ENCODE measurements around the gene NLRP11.
"Not testable (repeated sequence)": the region's sequence is repeated elsewhere in the genome, so short reads cannot be mapped to it uniquely, and the experiment has no call there.

The NLRP11 gene

DNA sequence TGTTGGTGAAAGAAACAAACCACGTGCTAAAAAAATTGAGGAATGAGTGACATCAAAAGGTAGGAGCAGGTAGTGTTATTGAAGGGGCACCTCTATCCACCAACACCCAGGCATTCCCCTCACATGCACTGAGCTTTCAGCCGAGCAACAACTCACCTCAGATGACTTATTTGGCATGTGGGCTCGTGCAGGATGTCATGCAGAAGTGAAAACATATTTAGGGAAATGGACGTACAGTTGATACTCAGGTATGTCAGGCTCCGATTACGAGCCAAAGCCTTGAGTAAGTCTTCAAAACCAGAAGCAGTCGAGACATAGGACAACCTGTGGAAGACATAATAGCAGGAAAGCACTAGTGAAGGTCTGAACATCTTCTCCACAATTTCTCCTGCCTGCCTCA lies 30.4 kb downstream of the NLRP11 start:
- in situ Hi-C loops (cut with MboI; ENCODE audit: low pct_unique_long_range_greater_than_20kb, low sequenced_read_pairs) = no loop called here
- DNase-seq = no peak

DNA sequence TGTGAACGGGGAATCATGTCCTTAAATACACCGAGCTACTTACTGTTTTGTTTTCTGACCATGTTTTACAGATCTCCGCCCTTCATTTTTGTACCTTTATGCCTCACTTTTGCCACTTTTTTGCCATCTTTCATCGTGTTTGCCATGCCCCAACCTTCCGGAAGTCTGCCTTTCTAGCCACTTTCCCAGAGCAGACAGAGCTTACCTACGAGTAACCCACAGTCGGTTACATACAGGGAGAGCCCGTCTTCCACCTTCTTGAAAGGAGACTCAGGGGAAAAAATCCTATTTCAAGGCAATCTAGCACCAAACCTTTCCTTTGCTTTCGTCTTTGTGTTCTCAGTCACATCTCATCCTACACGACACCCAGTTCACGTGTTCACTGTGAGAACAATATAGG lies 36.8 kb downstream of the NLRP11 start:
- in situ Hi-C loops (cut with MboI; ENCODE audit: low pct_unique_long_range_greater_than_20kb, low sequenced_read_pairs) = no loop called here

DNA sequence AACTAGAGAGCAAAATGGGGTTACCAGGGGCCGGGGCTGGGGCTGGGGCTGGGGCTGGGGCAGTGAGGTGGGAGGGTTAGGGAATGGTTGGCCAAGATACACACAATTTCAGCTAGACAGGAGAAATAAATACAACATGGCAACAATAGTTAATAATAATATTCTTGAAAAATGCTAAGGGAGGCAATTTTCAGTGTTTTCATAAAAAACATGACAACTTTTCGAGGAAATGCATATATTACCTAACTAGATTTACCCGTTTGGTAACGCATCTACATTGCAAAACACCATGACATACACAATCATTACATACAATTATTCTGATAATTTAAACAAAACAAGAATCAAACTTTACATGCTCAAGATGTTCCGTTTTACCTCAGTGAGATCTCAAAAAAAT lies 50.7 kb downstream of the NLRP11 start:
- in situ Hi-C loops (cut with MboI; ENCODE audit: low pct_unique_long_range_greater_than_20kb, low sequenced_read_pairs) = no loop called here
- DNase-seq = no peak

More for the DNA sequence above, 36.8 kb downstream of the NLRP11 start:
- no peak for DNase-seq

DNA sequence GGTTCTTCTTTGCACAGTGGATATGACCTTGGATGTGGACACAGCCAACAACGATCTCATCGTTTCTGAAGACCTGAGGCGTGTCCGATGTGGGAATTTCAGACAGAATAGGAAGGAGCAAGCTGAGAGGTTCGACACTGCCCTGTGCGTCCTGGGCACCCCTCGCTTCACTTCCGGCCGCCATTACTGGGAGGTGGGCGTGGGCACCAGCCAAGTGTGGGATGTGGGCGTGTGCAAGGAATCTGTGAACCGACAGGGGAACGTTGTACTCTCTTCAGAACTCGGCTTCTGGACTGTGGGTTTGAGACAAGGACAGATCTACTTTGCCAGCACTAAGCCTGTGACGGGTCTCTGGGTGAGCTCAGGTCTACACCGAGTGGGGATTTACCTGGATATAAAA lies 53.5 kb downstream of the NLRP11 start:
- DNase-seq = no peak
- in situ Hi-C loops (cut with MboI; ENCODE audit: low pct_unique_long_range_greater_than_20kb, low sequenced_read_pairs) = no loop called here

DNA sequence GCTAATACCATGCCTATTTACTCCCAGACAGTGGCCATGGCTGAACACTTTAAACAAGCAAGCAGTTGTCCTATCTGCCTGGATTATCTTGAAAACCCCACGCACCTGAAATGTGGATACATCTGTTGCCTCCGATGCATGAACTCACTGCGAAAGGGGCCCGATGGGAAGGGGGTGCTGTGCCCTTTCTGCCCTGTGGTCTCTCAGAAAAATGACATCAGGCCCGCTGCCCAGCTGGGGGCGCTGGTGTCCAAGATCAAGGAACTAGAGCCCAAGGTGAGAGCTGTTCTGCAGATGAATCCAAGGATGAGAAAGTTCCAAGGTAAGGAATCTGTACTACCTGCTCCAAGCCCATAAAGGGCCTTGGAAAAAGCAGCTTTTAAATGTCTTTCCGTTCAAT lies 54.3 kb downstream of the NLRP11 start:
- DNase-seq = no peak
- in situ Hi-C loops (cut with MboI; ENCODE audit: low pct_unique_long_range_greater_than_20kb, low sequenced_read_pairs) = no loop called here

DNA sequence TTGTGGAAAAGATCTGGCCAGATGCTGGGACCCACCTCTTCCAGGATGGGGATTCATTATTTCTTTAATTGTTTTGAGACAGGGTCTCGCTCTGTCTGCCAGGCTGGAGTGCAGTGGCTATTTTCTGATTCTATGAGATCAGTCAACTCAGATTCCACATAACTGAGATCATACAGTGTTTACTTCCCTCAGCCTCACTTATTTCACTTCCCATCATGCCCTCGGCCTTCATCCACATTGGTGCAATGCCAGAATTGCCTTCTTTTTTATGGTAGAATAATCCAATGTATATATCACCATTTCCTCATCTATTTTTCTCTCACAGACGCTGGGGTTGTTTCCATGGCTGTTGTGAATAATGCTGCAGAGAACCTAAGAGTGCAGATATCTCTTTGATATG lies 62.2 kb downstream of the NLRP11 start:
- DNase-seq; in situ Hi-C loops (cut with MboI; ENCODE audit: low pct_unique_long_range_greater_than_20kb, low sequenced_read_pairs): not testable (repeated sequence)

DNA sequence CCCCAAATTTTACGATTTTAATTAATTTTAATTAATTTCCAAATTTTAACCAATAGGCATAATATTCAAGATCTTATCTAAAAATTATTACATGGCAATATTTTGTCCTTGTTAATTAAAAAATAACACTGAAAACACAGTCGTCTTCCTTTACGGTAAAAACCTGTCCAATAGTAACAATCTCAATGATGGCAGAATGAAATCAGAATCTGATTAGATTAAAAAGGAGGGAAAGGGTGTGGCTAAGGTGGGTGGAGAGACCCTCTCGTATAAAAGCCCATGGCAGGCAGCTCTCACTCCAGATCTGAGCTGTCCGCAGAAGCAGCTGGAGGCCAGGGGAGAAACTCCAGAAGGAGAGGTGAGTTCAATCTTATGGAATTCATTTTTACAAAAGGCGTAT lies 63.0 kb downstream of the NLRP11 start, which contains the start of gene RFPL4AL1:
Gene RFPL4AL1, plus strand, starts transcription at position 301 of the 400 bp plus-strand sequence. CDS start 2,687 bp downstream, outside the sequence.
- in situ Hi-C loops (cut with MboI; ENCODE audit: low pct_unique_long_range_greater_than_20kb, low sequenced_read_pairs); DNase-seq: not testable (repeated sequence)

DNA sequence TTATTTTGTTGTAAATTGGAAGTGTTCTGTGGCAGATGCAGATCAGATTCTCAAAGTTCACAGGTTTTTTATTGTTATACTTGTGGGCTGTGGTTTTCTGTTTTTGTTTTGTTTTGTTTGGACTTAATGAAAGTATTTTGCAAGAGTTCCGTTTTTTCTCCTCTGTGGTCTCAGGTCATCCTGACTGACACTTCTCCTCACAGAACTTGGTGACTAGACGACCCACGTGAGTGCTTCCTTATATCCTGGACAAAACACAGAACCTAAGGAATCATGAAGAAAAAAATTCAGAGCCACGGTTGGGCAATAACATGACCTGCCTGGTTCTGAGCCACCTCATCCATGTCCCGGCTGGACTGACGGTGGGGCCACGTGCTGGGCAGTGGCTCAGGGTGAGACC lies 65.3 kb downstream of the NLRP11 start:
- peak; percentile 91 for DNase-seq
- in situ Hi-C loops (cut with MboI; ENCODE audit: low pct_unique_long_range_greater_than_20kb, low sequenced_read_pairs) = no loop called here

DNA sequence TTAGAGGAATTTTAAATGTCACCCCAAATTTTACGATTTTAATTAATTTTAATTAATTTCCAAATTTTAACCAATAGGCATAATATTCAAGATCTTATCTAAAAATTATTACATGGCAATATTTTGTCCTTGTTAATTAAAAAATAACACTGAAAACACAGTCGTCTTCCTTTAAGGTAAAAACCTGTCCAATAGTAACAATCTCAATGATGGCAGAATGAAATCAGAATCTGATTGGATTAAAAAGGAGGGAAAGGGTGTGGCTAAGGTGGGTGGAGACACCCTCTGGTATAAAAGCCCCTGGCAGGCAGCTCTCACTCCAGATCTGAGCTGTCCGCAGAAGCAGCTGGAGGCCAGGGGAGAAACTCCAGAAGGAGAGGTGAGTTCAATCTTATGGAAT lies 73.0 kb downstream of the NLRP11 start, which contains the start of gene RFPL4A:
Gene RFPL4A, plus strand, starts transcription at position 301 of the 400 bp plus-strand sequence. CDS start 2,704 bp downstream, outside the sequence.
- in situ Hi-C loops (cut with MboI; ENCODE audit: low pct_unique_long_range_greater_than_20kb, low sequenced_read_pairs); DNase-seq: not testable (repeated sequence)

DNA sequence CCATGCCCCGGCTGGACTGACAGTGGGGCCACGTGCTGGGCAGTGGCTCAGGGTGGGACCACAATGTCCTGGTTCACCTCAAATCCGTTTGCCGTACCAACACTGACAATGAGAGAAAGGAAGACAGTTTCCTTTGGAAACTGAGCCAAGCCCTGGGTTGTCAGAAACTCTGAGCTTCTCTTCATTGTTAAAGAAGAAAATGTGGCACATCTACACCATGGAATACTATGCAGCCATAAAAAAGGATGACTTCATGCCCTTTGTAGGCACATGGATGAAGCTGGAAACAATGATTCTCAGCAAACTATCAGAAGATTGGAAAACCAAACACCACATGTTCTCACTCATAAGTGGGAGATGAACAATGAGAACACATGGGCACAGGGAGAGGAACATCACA lies 75.0 kb downstream of the NLRP11 start:
- DNase-seq; in situ Hi-C loops (cut with MboI; ENCODE audit: low pct_unique_long_range_greater_than_20kb, low sequenced_read_pairs): not testable (repeated sequence)

DNA sequence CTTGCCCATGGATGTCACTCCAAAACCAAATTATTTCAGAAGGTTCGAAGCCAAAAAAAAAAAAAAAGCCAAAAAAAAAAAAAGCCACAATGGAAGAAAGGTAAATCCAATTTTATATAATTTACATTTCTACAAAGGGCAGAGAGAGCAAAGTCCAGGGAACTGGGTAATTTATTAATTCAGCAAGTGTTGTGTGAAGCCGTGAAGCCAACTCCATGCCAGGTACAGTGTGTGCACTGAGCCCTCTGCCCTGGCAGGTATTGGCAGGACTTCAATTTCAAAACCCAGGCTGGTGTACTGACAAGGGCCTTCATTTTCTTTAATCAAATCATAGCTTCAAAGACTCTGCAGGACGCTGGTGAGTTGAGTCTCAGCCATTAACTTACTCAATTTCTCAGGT lies 78.4 kb downstream of the NLRP11 start:
- in situ Hi-C loops (cut with MboI; ENCODE audit: low pct_unique_long_range_greater_than_20kb, low sequenced_read_pairs) = no loop called here

DNA sequence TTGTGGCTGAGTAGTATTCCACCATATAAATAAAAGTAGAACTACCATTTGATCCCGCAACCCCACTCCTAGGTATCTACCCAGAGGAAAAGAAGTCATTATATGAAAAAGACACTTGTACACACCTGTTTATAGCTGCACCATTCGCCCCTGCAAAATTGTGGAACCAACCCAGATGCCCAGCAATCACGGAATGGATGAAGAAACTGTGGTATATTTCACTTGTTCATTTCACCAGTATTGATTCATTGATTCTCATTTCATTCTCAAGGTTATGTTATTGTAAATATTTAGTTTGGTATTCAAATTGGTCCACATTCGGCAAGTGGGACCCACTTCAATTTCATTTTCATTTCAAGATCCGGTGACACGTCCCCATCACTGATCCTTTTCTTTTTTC lies 81.1 kb downstream of the NLRP11 start:
- in situ Hi-C loops (cut with MboI; ENCODE audit: low pct_unique_long_range_greater_than_20kb, low sequenced_read_pairs) = no loop called here
- no peak for DNase-seq

More for the DNA sequence above, 78.4 kb downstream of the NLRP11 start:
- no peak for DNase-seq

DNA sequence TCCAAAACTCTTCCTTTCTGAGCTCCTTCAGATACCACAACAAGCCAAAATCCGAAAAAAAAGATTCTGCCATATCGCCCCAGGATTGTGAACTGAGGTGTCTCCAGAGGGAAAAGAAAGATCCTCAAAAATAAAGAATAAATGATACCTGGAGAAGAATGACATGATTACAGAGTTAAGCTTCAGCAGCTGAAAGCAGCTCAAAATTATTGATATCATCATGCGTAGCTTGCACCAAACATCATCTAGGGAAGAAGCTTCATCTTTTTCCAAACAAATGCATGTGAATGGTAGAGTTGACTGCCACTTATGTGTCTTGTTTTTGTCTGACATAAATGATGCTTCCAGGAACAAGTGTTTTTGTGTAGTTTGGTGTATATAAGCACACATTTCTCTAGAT lies 93.5 kb downstream of the NLRP11 start, which contains the start of gene NLRP9:
Gene NLRP9, minus strand, starts transcription at position 101 of the 400 bp plus-strand sequence. Its CDS starts 28 bp downstream, at position 73.
- in situ Hi-C loops (cut with MboI; ENCODE audit: low pct_unique_long_range_greater_than_20kb, low sequenced_read_pairs) = no loop called here
- DNase-seq = no peak

Measured in KBM-7 (cell line).